ENCODE measurements around the gene PDLIM5. TPM values are rescaled to one million over a fixed set of nuclear protein-coding genes. Genes with fewer than 3 reads are reported as not detected.

The PDLIM5 gene
- total RNA-seq, 1 donor from 2014 or later, result 75.3 TPM

DNA sequence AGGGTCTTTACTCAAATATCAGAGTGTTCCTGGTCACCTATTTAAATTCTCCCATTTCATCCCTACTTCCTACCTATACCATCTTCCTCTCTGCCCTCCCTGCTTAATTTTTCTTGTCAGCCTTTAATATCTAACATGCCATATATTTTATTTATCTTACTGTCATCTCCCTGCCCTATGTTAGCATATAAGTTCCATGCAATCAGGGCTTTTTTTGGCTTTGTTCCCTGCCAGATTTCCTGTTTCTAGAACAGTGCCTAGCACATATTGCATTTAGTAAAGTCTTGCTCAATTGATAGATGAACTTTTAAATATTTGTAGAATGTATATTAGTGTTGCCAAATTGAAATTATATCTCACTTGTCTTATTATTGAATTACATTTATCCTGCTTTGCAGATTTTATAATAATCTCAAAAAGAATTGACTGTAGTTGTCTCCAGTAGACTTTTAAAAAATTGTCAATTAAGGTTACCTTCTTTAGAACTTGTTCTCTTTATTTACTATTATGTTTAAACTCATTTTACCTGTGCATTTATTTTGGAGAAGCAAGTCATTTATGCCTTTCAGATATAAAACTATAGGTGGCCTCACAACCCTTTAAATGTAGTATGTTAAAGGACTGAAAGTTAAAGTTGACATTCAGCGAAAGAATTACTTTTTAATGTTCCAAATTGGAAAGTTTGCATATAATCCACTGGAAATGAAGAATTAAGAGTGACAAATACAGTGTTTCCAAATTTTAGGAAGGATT lies 197.8 kb downstream of the PDLIM5 start:
- no peak for DNase-seq (ENCODE audit: low read depth)
- H3K27me3 ChIP-seq (ENCODE audit: control insufficient read depth, insufficient read depth, low read length), result no peaks in the 10 kb centered on the region
- no peaks in the 10 kb centered on the region for H3K36me3 ChIP-seq (ENCODE audit: control insufficient read depth, insufficient read depth, low read length)
- TF ChIP-seq CTCF (IDR thresholded peaks at IDR 0.05; ENCODE audit: insufficient read depth, low read length, poor library complexity, severe bottlenecking), result no peak
- H3K4me3 ChIP-seq (ENCODE audit: low read depth, low read length), result no peak overlapping the region

- no peak for TF ChIP-seq CTCF (IDR thresholded peaks at IDR 0.05; ENCODE audit: insufficient read depth, low read length, poor library complexity, severe bottlenecking)
- no peaks in the 10 kb centered on the region for H3K36me3 ChIP-seq (ENCODE audit: control insufficient read depth, insufficient read depth, low read length)
- DNase-seq (ENCODE audit: low read depth), result no peak
- no peak overlapping the region for H3K4me3 ChIP-seq (ENCODE audit: low read depth, low read length)
- H3K27me3 ChIP-seq (ENCODE audit: control insufficient read depth, insufficient read depth, low read length), result no peaks in the 10 kb centered on the region
Measured at GRCh38 chr4:94650134-94650495, 198.4 kb downstream of the PDLIM5 start.

GRCh38 chr4:94650690-94651089 lies 198.9 kb downstream of the PDLIM5 start:
- TF ChIP-seq CTCF (IDR thresholded peaks at IDR 0.05; ENCODE audit: insufficient read depth, low read length, poor library complexity, severe bottlenecking), result no peak
- Histone ChIP-seq H3K4me3 (ENCODE audit: low read depth, low read length) (no peak overlapping the region), H3K27me3 (ENCODE audit: control insufficient read depth, insufficient read depth, low read length) (no peaks in the 10 kb centered on the region), H3K36me3 (ENCODE audit: control insufficient read depth, insufficient read depth, low read length) (no peaks in the 10 kb centered on the region)
- no peak for DNase-seq (ENCODE audit: low read depth)

GRCh38 chr4:94653095-94653649 lies 201.4 kb downstream of the PDLIM5 start:
- no peak for TF ChIP-seq CTCF (IDR thresholded peaks at IDR 0.05; ENCODE audit: insufficient read depth, low read length, poor library complexity, severe bottlenecking)
- no peaks in the 10 kb centered on the region for H3K27me3 ChIP-seq (ENCODE audit: control insufficient read depth, insufficient read depth, low read length)
- H3K4me3 ChIP-seq (ENCODE audit: low read depth, low read length), result no peak overlapping the region
- H3K36me3 ChIP-seq (ENCODE audit: control insufficient read depth, insufficient read depth, low read length), result no peaks in the 10 kb centered on the region
- DNase-seq (ENCODE audit: low read depth), result no peak

DNA sequence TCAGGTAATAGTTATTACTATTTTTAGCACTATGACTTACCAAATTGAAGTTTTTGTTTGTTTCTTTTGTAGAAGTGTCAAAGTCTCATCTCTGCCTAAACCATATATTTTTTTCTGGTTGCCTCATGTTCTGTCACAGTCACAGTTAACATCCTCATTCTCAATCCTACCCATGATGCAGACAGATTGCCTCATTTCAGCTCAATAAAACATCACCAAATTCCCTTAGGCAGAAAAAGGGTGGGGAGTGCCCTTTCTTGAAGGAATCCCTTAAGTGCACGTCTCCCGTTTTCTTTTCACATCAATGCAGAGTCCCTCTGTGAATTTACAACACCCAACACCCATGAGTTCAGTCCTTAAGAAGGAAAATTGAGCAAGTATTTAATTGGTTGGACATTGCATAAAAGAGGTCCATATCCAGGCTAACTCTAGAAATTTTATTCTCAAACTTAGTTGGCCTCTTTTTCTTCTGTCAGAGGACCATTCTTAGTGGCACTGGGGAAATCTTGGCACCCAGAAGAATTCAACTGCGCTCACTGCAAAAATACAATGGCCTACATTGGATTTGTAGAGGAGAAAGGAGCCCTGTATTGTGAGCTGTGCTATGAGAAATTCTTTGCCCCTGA lies 202.4 kb downstream of the PDLIM5 start:
- no peak for DNase-seq (ENCODE audit: low read depth)
- no peaks in the 10 kb centered on the region for H3K36me3 ChIP-seq (ENCODE audit: control insufficient read depth, insufficient read depth, low read length)
- no peak for TF ChIP-seq CTCF (IDR thresholded peaks at IDR 0.05; ENCODE audit: insufficient read depth, low read length, poor library complexity, severe bottlenecking)

More for the DNA sequence above, 202.4 kb downstream of the PDLIM5 start:
- H3K4me3 ChIP-seq (ENCODE audit: low read depth, low read length), result no peak overlapping the region
- H3K27me3 ChIP-seq (ENCODE audit: control insufficient read depth, insufficient read depth, low read length), result no peaks in the 10 kb centered on the region

Data from kidney epithelial cell (primary cell).